DOHH2 (cell line): ENCODE data around the gene ARID5A.

Experiments
- H3F3A ChIP-seq: fragments of 200-600 bp; sonication (generic), shearing (Covaris generic); 2 replicates; pipeline ENCODE4 v1.6.0; 2016; ENCODE audit warnings: antibody characterized with exemption, mild to moderate bottlenecking; ENCODE audit not compliant: control insufficient read depth, insufficient read depth
- H3K27ac ChIP-seq: fragments of 200-600 bp; sonication (generic); 2 replicates; pipeline ENCODE4 v1.5.1; 2014; ENCODE audit warnings: low read depth, mild to moderate bottlenecking, low read length, moderate library complexity
- H3K27me3 ChIP-seq: fragments of 200-600 bp; sonication (generic); 2 replicates; pipeline ENCODE4 v1.6.1; 2014; ENCODE audit warnings: mild to moderate bottlenecking, low read length, mixed read lengths; ENCODE audit not compliant: control insufficient read depth
- H3K36me3 ChIP-seq: fragments of 200-600 bp; sonication (generic); 2 replicates; pipeline ENCODE4 v1.6.1; 2014; ENCODE audit warnings: mild to moderate bottlenecking, low read length, moderate library complexity, mixed read lengths; ENCODE audit not compliant: control insufficient read depth
- H3K4me1 ChIP-seq: fragments of 200-600 bp; sonication (generic); 2 replicates; pipeline ENCODE4 v1.6.1; 2014; ENCODE audit warnings: mild to moderate bottlenecking, low read length, mixed read lengths; ENCODE audit not compliant: control insufficient read depth
- H3K4me2 ChIP-seq: fragments of 200-600 bp; sonication (generic); 2 replicates; pipeline ENCODE4 v1.6.0; 2014; ENCODE audit warnings: mild to moderate bottlenecking, low read length, moderate library complexity
- H3K4me3 ChIP-seq: fragments of 200-600 bp; sonication (generic); 2 replicates; pipeline ENCODE4 v1.5.1; 2014; ENCODE audit warnings: mild to moderate bottlenecking, low read length, mixed read lengths
- H3K79me2 ChIP-seq: fragments of 200-600 bp; sonication (generic); 2 replicates; pipeline ENCODE4 v1.6.1; 2014; ENCODE audit warnings: mild to moderate bottlenecking, low read length, mixed read lengths; ENCODE audit not compliant: control insufficient read depth
- H3K9me2 ChIP-seq: fragments of 200-600 bp; sonication (generic); replicated peaks from 2 replicates; pipeline ENCODE4 v1.6.1; 2014; ENCODE audit warnings: mild to moderate bottlenecking, low read length, mixed read lengths; ENCODE audit not compliant: control insufficient read depth
- H3K9me3 ChIP-seq: fragments of 200-600 bp; sonication (generic); 2 replicates; pipeline ENCODE4 v1.6.1; 2014; ENCODE audit warnings: antibody characterized with exemption, low read length, mixed read lengths; ENCODE audit not compliant: control insufficient read depth, insufficient read depth
- H4K20me1 ChIP-seq: fragments of 200-600 bp; sonication (generic); 2 replicates; pipeline ENCODE4 v1.6.0; 2014; ENCODE audit warnings: low read depth, mild to moderate bottlenecking, antibody characterized with exemption, low read length, moderate library complexity; ENCODE audit not compliant: control insufficient read depth, insufficient read depth
- EZH2phosphoT487 ChIP-seq: fragments of 200-600 bp; sonication (generic); IDR thresholded peaks from 2 replicates; pipeline ENCODE4 v1.6.1; 2017; ENCODE audit warnings: borderline replicate concordance, mild to moderate bottlenecking, antibody characterized with exemption, low read length, moderate library complexity, mixed read lengths
- TF ChIP-seq, protein P1 (sequence below): fragments of 200-600 bp; sonication (generic); IDR thresholded peaks from one replicate; pipeline ENCODE4 v1.5.1; 2014; ENCODE audit warnings: antibody characterized with exemption, mild to moderate bottlenecking, low read depth, low read length; ENCODE audit not compliant: poor library complexity, severe bottlenecking

The ARID5A gene

DNA sequence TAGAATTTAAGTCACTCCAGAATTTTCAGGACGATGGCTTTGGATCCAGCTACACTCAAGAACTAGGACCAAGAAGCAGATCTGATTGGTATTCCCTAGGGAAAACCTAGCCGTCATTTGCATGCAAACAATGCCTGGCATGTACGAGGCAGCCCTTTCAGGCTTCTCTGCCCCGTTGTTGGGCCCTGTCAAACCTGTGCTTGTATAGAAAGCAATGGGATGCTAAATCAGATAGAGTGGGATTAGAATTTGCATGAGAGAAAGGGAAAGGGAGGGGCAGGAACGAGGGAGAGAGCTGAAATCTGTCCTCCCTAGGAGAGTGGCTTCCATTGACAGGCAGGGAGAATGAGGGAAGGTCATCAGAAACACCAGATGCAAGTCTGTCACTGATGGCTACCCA, 28.6 kb downstream of the ARID5A start:
- Histone ChIP-seq H3K4me1 (no peaks in the 10 kb centered on the region), H4K20me1 (no peaks in the 10 kb centered on the region), H3K9me2 (no peaks in the 10 kb centered on the region), H3K4me3 (no peak overlapping the region), H3K27ac (no peak overlapping the region), H3K4me2 (no peak overlapping the region), H3F3A (no peaks in the 10 kb centered on the region), H3K9me3 (no peaks in the 10 kb centered on the region), H3K36me3 (no peaks in the 10 kb centered on the region), H3K27me3 (peaks cover 3% of the 10 kb centered on the region; the same call in 1 of the 2 replicates), H3K79me2 (no peaks in the 10 kb centered on the region)
- no peak for TF ChIP-seq EZH2phosphoT487
- TF ChIP-seq, protein P1, sequence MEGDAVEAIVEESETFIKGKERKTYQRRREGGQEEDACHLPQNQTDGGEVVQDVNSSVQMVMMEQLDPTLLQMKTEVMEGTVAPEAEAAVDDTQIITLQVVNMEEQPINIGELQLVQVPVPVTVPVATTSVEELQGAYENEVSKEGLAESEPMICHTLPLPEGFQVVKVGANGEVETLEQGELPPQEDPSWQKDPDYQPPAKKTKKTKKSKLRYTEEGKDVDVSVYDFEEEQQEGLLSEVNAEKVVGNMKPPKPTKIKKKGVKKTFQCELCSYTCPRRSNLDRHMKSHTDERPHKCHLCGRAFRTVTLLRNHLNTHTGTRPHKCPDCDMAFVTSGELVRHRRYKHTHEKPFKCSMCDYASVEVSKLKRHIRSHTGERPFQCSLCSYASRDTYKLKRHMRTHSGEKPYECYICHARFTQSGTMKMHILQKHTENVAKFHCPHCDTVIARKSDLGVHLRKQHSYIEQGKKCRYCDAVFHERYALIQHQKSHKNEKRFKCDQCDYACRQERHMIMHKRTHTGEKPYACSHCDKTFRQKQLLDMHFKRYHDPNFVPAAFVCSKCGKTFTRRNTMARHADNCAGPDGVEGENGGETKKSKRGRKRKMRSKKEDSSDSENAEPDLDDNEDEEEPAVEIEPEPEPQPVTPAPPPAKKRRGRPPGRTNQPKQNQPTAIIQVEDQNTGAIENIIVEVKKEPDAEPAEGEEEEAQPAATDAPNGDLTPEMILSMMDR, result no peak

DNA sequence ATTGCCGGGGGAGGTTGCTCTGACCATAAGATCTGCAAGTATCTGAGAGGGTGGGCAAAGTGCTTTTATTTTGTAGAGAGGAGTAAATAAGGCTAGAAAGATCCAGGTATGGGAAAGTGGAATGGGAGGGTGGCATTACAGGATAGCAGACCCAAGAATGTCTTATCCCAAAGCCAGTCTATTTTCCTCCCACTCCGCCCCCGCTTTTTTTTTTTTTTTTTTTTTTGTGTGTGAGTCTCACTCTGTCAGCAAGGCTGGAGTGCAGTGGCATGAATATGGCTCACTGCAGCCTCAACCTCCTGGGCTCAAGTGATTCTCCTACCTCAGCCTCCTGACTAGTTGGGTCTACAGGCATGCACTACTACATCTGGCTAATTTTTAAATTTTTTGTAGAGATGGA, 31.5 kb downstream of the ARID5A start:
- TF ChIP-seq EZH2phosphoT487, result no peak
- TF ChIP-seq, protein P1, result no peak
- H3K9me3 ChIP-seq, result no peaks in the 10 kb centered on the region

DNA sequence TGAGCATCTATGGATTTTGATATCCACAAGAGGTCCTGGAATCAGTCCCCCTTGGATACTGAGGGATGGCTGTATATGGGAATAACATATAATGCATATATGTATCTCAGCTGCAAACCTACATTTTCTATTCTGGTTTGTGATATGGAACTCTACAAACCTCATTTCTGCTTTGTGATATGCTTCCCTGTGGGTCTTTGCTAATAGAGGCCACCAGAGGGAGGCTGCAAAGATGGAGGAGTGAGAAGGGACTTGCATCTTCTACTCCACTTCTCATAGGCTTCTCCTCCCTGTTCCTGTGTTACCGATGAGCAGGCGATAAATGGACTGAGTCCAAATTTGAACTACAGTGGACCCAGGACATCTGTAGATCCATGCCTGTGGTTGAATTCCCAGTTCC, 37.8 kb downstream of the ARID5A start:
- H3K9me3 ChIP-seq, result no peaks in the 10 kb centered on the region
- no peaks in the 10 kb centered on the region for H3K4me1 ChIP-seq
- no peaks in the 10 kb centered on the region for H3K27me3 ChIP-seq
- H3K9me2 ChIP-seq, result no peaks in the 10 kb centered on the region
- H3K27ac ChIP-seq, result no peak overlapping the region
- no peaks in the 10 kb centered on the region for H3K79me2 ChIP-seq
- no peaks in the 10 kb centered on the region for H4K20me1 ChIP-seq
- no peak overlapping the region for H3K4me3 ChIP-seq
- TF ChIP-seq EZH2phosphoT487, result no peak
- TF ChIP-seq, protein P1, result no peak
- no peaks in the 10 kb centered on the region for H3F3A ChIP-seq
- no peak overlapping the region for H3K4me2 ChIP-seq
- H3K36me3 ChIP-seq, result no peaks in the 10 kb centered on the region

More for the DNA sequence above, 31.5 kb downstream of the ARID5A start:
- H3K36me3 ChIP-seq, result no peaks in the 10 kb centered on the region
- no peaks in the 10 kb centered on the region for H3K79me2 ChIP-seq
- no peaks in the 10 kb centered on the region for H4K20me1 ChIP-seq
- no peak overlapping the region for H3K27ac ChIP-seq
- H3F3A ChIP-seq, result no peaks in the 10 kb centered on the region
- no peaks in the 10 kb centered on the region for H3K4me1 ChIP-seq
- no peak overlapping the region for H3K4me2 ChIP-seq
- no peaks in the 10 kb centered on the region for H3K9me2 ChIP-seq
- no peak overlapping the region for H3K4me3 ChIP-seq
- H3K27me3 ChIP-seq, result peaks cover 3% of the 10 kb centered on the region; the same call in 1 of the 2 replicates
